ENCODE results near the gene QSOX2.

The QSOX2 gene

GRCh38 chr9:136278894-136279293 lies 33.3 kb upstream of the QSOX2 start:
- no peak for ATAC-seq (ENCODE audit: low read depth)
- Histone ChIP-seq H3K9me3 (ENCODE audit: severe bottlenecking) (no peaks in the 10 kb centered on the region), H3K27me3 (ENCODE audit: insufficient read depth, poor library complexity, severe bottlenecking) (peaks cover 12% of the 10 kb centered on the region)

DNA sequence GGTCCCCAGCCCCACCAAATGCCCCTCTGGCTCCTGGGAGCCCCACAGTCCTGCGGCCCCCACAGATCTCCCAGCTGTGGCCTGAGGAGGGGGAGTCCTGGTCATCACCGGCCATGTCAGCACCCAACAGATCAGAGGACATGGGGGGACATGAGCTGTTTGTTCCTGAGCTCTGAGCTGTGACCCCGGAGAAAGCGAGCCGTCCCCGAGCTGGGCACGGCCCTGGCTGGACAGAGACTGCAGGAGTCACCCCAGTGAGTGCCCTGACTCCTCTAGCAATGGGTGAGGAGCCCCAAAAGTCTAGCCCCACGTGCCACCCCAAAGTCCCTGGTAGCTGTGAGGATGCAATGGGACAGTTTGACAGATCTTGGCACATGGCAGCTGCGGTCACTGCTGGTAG lies 32.6 kb upstream of the QSOX2 start:
- no peaks in the 10 kb centered on the region for H3K4me1 ChIP-seq (ENCODE audit: insufficient read depth, poor library complexity, severe bottlenecking)
- ATAC-seq (ENCODE audit: low read depth) (no peak), DNase-seq (ENCODE audit: low spot score) (no peak)
- TF ChIP-seq CTCF (IDR thresholded peaks at IDR 0.05; ENCODE audit: poor library complexity, severe bottlenecking), result no peak
- no peaks in the 10 kb centered on the region for H3K36me3 ChIP-seq (ENCODE audit: low read depth)
- H3K4me3 ChIP-seq (ENCODE audit: severe bottlenecking), result no peak overlapping the region
- H3K9me3 ChIP-seq (ENCODE audit: severe bottlenecking), result no peaks in the 10 kb centered on the region
- no peak overlapping the region for H3K27ac ChIP-seq (ENCODE audit: poor library complexity, severe bottlenecking)
- peaks cover 12% of the 10 kb centered on the region for H3K27me3 ChIP-seq (ENCODE audit: insufficient read depth, poor library complexity, severe bottlenecking)

More at GRCh38 chr9:136278894-136279293, 33.3 kb upstream of the QSOX2 start:
- Histone ChIP-seq H3K4me3 (ENCODE audit: severe bottlenecking) (no peak overlapping the region), H3K27ac (ENCODE audit: poor library complexity, severe bottlenecking) (no peak overlapping the region), H3K36me3 (ENCODE audit: low read depth) (no peaks in the 10 kb centered on the region), H3K4me1 (ENCODE audit: insufficient read depth, poor library complexity, severe bottlenecking) (no peaks in the 10 kb centered on the region)
- TF ChIP-seq CTCF (IDR thresholded peaks at IDR 0.05; ENCODE audit: poor library complexity, severe bottlenecking), result no peak
- DNase-seq (ENCODE audit: low spot score), result no peak

GRCh38 chr9:136277746-136278145 lies 32.1 kb upstream of the QSOX2 start:
- Histone ChIP-seq H3K9me3 (ENCODE audit: severe bottlenecking) (no peaks in the 10 kb centered on the region), H3K4me3 (ENCODE audit: severe bottlenecking) (no peak overlapping the region), H3K36me3 (ENCODE audit: low read depth) (no peaks in the 10 kb centered on the region), H3K4me1 (ENCODE audit: insufficient read depth, poor library complexity, severe bottlenecking) (no peaks in the 10 kb centered on the region), H3K27me3 (ENCODE audit: insufficient read depth, poor library complexity, severe bottlenecking) (peaks cover 12% of the 10 kb centered on the region), H3K27ac (ENCODE audit: poor library complexity, severe bottlenecking) (no peak overlapping the region)
- DNase-seq (ENCODE audit: low spot score) (no peak), ATAC-seq (ENCODE audit: low read depth) (no peak)
- no peak for TF ChIP-seq CTCF (IDR thresholded peaks at IDR 0.05; ENCODE audit: poor library complexity, severe bottlenecking)

- Histone ChIP-seq H3K36me3 (ENCODE audit: low read depth) (no peaks in the 10 kb centered on the region), H3K27me3 (ENCODE audit: insufficient read depth, poor library complexity, severe bottlenecking) (peaks cover 12% of the 10 kb centered on the region), H3K9me3 (ENCODE audit: severe bottlenecking) (no peaks in the 10 kb centered on the region), H3K4me3 (ENCODE audit: severe bottlenecking) (no peak overlapping the region), H3K27ac (ENCODE audit: poor library complexity, severe bottlenecking) (no peak overlapping the region), H3K4me1 (ENCODE audit: insufficient read depth, poor library complexity, severe bottlenecking) (no peaks in the 10 kb centered on the region)
- DNase-seq (ENCODE audit: low spot score) (no peak), ATAC-seq (ENCODE audit: low read depth) (no peak)
- TF ChIP-seq CTCF (IDR thresholded peaks at IDR 0.05; ENCODE audit: poor library complexity, severe bottlenecking), result no peak
Measured at GRCh38 chr9:136276716-136277115, 31.1 kb upstream of the QSOX2 start.

DNA sequence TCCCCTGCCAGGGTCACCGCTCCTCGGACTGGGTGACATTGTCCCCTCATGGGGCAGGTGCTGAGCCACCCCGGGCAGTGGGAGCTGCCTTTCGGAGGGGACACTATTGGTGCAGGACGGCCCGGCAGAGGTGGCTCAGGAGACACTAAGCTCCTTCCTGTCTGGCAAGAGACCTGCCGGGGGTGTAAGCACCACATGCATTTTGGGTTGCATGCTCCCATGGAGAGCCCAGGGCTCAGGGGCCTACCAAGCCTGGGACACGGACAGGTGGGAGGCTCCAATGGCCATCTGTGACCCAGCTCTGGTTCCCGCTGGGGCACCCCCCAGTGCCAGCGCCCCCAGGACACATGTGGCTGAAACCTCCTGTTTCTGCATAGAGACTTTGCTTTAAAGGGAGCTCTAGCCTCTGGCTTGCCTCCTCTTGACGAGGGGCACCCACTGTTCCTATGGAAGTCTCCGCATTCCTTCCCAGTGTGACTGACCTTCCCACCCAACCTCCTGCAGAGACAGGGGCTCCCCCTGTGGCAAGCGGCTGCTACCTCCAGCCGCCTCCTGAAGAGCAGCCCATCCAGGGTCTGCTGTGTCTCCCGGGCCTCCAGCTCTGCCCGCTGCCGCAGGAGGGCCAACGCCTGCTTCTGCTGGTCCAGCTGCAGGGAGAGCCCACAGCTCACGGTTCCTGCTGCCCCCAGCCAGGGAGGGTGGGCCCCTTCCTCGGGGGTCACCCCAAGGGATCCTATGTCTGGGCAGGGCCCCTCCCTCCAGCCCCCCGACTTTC lies 30.2 kb upstream of the QSOX2 start:
- Histone ChIP-seq H3K27ac (ENCODE audit: poor library complexity, severe bottlenecking) (no peak overlapping the region), H3K4me1 (ENCODE audit: insufficient read depth, poor library complexity, severe bottlenecking) (no peaks in the 10 kb centered on the region), H3K9me3 (ENCODE audit: severe bottlenecking) (no peaks in the 10 kb centered on the region), H3K36me3 (ENCODE audit: low read depth) (no peaks in the 10 kb centered on the region), H3K4me3 (ENCODE audit: severe bottlenecking) (no peak overlapping the region), H3K27me3 (ENCODE audit: insufficient read depth, poor library complexity, severe bottlenecking) (peaks cover 12% of the 10 kb centered on the region)
- TF ChIP-seq CTCF (IDR thresholded peaks at IDR 0.05; ENCODE audit: poor library complexity, severe bottlenecking), result no peak
- DNase-seq (ENCODE audit: low spot score), result no peak
- no peak for ATAC-seq (ENCODE audit: low read depth)
